Measurements from ENCODE around the gene CLDN2.

CLDN2 gene

DNA sequence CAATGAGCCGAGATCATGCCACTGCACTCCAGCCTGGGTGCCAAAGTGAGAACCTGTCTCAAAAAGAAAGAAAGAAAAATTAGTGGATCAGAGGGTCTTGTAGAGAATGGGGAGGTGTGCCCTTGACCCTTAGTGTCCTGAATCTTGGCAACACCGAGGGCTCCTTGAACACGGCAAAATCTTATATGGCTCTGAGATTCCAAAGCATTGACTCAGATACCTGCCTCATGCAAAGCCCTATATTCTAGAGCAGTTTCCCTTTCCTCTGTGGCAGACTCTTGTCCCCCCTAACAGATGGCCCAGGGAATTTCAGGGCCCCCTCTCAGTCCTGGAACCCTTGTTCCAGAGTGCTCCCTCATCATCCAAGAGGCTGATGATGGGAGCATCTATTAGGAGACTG lies 6.8 kb downstream of the CLDN2 start:
- DNase-seq: no peak

DNA sequence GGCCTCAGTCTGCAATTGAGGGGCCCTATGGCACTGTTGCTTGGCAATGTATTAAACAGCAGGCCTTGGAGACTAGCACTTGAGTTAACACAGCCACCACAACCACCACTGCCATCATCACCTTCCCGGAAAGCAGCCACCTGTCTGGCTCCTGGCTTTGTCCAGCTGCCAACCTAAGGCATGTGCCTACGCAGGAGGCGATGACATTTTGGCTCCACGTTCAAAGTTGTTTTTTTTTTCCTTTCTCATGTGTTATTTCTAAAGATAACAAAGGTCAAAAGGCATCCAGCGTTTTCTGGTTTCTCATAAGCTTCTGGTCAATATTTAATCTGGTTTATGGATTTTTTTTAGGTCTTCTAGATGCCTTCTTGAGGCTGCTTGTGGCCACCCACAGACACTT lies 7.5 kb downstream of the CLDN2 start:
- DNase-seq: no peak

DNA sequence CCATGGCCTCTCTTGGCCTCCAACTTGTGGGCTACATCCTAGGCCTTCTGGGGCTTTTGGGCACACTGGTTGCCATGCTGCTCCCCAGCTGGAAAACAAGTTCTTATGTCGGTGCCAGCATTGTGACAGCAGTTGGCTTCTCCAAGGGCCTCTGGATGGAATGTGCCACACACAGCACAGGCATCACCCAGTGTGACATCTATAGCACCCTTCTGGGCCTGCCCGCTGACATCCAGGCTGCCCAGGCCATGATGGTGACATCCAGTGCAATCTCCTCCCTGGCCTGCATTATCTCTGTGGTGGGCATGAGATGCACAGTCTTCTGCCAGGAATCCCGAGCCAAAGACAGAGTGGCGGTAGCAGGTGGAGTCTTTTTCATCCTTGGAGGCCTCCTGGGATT lies 8.0 kb downstream of the CLDN2 start:
- DNase-seq: no peak

DNA sequence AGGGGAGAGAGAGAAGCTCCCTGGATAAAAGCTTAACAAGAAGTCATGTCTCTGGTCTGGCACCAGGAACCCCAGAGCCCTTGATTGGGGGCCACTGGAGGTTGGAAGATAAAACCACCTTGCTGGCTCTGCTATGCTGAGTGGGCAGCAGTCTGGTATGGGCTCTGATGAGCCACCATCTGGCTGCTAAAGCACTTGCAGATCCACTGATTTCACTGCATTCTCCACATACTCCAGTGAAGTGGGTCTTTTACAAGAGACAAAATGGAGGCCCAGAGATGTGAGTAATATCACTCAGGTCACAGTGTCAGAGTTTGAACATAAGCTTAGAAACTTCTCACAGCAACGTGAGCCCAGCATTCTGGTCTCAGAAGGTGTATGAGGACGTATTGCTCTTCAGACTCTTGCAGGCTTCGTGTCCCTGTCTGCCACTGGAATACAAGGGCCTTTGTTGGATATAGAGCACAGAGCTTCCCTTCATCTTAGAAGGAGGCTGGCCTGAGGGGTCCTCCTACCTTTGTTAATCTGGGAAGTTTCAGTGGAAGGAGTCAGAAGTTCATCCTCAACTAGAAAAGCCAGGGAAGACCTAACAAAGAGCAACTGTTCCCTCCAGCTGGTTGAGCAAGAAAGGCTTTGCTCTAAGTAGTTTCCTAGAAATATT lies 11.8 kb downstream of the CLDN2 start:
- no peak for DNase-seq

DNA sequence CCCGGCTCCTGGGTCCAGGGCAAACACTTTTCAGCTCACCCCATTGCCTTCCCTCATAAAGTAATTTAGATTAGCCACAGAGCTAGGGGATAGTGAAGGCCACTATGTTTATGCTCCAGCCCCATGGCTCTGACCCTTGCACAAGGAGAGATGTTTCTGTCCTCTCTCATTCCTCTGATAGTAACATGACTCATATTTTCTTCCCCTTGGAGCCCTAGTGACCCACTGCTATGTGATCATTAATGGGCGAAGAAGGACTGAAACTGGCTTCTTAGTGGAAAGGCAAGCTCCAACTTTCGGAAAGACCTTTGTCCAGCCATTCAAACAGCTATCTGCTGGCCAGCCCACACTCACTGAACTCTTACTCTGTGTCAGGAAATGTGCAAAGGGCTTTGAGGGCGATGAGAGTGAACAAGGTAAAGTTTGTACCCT lies 12.3 kb downstream of the CLDN2 start:
- no peak for DNase-seq

DNA sequence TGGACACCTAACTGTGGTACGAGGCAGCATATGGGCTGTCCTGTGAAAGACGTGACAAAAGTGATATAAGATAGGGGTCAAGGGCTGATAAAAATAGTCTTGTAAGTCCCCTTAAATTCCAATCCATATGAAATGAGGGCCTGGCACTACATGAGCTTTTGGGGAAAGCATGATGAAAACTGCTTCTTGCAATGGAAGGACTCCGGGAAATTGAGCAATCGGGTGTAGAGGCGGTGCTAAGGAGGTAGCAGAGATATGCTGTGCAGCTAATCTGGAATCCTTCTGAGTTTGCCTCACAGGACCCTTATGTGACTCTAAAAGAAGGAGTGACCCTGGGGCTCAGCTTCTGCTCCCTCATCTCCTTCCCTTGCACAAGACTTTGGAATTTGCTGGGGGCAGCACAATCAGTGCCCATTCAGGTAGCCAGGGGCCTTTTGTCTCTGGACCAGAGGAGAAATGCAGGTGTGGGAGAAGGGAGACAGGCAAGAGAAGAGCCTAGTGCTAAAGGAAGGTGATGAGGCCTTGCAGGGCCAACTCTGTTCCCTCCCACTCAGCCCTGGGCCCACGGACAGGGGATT lies 12.8 kb downstream of the CLDN2 start:
- no peak for DNase-seq

DNA sequence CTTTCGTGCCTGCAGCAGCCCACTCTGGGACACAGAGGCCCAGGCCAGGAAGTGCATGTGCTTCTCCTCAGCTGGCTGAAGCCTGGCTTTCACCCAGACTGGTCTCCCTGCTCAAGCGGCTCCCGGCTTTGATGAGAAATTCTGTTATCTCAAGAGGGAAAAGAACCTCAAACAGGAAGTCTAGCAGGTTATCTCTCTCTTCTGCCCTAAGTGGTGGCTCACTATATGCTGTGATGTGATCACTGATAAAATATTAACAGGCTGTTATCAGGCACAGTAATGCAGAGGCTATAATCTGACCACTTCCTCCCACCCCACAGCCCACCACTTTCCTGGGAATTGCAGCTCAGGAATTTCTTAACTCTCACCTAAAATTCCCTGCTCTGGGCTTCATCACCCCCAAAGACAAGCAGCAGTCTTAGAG lies 13.3 kb downstream of the CLDN2 start:
- DNase-seq: no peak

DNA sequence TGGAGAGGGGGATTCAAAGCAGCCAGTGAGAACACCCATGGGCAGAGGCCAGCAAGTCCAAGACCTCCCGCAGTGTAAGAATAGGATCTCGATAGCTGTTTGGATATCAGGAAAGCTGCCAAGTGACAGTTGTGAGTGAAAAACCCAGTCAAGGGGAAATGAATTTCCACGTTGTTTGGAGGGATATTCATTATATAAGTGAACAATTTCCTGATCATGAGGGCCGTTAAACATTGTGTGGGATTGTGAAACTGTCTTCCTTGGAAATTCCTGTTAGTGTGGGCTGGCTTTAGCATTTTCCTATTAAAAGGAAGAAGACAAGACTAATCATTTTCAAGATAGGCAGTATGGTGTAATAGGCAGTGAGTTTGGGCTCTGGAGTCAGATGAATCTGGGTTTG lies 15.0 kb downstream of the CLDN2 start:
- DNase-seq: no peak

DNA sequence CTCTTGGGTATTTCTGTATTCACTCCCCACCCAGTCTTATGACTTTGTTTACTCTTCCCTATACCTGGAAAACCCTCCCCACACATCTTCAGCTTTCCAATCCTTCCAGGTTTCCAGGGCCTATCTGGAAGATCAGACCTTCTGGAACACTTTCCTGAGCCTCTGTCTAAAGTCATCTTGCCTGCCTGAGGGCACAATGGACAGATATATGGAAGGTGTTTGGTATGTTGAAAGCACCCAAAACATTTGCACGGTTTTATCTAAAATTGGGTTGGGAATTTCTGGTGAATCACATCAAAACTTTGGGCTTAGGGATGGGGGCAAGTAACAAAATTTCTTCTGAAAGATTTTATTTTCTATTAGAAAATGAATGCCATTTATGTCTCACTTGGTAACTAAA lies 16.0 kb downstream of the CLDN2 start:
- DNase-seq: no peak

DNA sequence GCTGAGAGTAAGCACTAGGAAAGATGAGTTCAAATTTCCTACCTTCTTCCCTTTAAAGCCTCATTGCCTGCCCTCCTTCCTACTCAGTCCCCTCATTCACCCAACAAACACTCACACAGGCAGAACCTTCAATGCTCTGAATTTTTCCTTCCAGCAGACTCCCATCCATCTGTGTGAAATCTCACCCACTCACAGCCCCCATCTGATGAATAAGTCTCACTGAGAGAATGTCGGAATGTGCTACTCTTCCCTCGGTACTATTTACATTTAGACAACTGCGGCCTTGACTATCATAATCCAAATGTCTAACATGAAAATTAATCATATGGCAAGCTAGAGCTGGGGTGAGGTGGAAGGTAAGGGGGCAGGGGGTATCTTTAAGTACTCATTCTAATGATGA lies 19.4 kb downstream of the CLDN2 start:
- no peak for DNase-seq

DNA sequence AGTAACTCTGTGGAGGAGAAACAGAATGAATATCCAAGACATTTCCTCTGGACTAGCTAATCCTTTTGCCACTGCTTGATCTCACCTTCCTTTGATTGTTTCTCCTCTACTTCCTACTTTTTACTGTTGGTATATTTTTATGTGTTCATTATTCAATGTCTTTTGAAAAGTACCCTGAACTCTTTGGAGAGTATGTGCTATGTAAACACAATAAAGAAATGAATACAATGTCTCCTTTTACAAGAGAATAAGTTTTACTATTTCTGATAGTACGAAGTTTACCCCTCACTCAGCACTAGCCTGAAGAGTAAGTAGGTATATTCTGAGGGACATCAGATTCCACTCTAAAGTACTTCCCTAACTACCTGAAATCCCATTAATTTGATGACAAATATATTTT lies 19.9 kb downstream of the CLDN2 start:
- no peak for DNase-seq

DNA sequence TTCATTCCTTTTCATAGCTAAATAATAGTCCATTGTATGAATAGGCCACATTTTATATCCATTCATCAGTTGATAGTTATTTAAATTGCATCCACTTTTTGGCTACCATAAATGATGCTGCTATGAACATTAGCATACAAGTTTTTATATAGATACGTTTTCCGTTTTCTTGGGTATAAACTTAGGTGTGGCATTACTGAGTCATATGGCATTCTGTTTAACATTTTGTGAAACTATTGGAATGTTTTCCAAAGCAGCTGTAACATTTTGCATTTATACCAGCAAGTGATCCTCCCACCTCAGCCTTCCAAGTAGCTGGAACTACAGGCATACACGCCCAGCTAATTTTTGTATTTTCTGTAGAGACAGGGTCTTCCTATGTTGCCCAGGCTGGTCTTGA lies 26.3 kb downstream of the CLDN2 start:
- DNase-seq: no peak

DNA sequence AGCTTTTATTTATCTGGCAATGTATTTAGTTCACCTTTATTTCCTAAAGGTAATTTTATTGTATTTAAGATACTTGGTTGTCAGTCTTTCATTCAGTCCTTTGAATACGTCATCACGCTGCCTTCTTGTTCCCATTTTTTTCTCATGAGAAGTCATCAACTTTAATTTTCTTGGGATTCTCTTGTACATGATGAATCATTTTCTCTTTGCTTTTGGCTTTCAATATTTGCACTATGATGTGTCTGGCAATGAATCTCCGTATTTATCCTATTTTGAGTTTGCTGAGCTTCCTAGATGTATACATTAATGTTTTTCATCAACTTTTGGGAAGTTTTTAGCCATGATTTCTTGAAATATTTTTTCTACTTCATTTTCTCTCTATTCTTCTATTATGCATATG lies 28.4 kb downstream of the CLDN2 start:
- DNase-seq: no peak

DNA sequence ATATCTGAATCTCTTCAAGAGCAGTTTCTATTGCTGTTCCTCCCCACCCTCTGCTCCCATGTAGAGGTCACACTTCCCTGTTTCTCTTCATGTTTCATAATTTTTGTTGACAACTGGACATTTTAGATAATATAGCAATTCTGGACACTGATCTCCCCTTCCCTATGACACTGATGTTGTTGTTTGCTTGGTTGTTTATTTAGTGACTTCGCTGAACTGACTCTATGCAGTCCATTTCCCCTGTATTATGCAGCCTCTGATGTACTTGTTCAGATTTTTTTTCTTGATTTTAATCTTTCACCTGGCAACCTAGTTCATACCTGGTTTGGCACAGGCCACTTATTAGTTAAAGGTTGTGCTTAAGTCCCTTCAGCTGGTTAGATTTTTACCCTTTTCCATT lies 29.2 kb downstream of the CLDN2 start:
- DNase-seq: no peak

DNA sequence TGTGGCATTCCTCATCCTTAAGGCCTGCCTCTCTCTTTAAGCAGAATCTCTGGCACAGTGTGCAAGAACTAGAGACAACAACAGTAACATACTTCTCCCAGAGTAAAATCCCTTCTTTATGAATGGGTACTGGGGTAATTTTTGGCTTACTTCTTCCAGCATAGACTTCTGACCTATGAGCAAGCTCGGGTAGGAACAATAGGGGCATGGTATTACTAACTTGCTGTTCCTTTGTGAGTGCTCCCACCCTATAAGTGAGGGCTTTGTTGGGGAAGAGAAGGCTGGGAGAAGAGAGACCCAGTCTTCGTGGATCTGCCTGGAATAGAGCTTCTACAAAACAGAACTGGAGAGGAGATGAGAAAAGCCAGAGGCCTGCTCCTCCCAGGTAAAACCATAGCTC lies 30.2 kb downstream of the CLDN2 start:
- DNase-seq: no peak

DNA sequence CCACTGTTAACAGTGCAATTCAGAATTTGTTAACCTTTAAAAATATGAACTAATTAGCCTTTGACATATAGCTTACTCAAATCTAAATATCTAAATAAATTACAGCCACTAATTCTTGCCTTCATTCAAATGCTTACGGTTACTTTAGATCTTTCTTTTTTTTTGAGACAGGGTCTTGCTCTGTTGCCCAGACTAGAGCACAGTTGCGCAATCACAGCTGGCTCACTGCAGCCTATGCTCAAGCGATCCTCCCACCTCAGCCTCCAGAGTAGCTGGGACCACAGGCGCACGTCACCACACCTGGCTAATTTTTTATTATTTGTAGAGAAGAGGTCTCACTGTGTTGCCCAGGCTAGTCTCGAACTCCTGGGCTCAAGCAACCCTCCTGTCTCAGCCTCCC lies 31.0 kb downstream of the CLDN2 start:
- DNase-seq: no peak

DNA sequence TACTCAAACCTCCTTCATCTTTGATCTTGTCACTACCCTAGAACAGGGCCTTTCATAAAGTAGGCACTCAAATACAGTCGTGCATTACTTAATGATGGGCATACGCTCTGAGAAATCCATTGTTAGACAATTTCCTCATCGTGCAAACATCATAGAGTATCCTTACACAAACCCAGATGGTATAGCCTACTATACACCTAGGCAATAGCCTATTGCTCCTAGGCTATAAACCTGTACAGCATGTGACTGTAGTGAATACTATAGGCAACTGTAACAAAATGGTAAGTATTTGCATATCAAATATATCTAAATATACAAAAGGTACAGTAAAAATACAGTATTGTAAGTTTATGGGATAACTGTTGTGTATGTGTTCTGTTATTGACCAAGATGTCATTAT lies 31.9 kb downstream of the CLDN2 start:
- DNase-seq: no peak

DNA sequence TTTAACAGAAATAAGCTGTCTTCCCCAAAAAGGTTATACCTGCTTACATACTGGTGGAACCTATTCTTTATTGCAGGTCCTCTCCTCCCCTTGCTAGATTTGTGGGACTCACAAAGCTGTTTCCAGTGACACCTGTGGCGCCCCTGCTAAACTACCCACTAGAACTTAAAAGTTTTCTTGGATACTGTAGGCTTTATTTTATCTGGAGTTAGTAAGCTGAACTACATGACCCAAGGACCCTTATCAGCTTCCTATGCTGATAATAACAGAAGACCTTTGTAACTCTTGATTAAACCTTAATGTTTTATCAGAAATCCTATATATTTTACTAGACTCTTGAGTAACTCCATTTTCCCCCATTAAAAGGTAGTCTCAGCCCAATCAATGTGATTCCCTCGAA lies 32.3 kb downstream of the CLDN2 start:
- no peak for DNase-seq

DNA sequence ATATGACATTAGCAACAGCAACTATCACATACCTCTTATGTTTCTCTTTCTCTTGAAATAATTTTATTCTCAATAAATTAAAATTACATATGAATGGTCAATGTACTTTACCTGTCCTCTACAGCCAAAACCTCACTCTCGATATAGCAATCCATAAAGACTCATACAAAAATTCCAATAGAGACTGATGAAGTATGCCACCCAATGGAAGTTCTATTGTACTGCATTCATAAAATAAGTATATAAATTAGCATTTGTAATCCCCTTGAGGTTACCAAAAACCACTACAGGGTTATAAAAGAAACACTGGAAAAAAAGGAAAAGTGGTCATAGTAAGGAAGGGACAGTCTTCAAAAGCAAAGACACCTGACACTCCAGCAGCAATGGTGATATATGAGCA lies 32.8 kb downstream of the CLDN2 start:
- peak; percentile 22 for DNase-seq

DNA sequence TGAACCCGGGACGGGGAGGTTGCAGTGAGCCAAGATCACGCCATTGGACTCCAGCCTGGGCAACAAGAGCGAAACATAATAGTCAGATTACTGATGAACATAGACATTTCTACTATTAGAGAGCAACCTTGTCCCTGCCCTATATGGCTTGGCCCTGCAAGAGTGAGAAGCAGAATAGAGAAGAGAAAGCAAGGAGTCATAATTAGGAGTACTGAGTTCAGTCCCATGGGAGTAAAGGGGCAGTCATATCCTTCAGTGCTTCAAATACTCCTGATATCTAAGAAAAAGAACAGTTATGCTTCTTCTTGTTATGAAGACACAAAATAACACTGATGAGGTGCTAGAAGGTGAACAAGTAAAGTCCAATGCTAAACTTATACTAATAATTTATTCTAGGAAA lies 33.8 kb downstream of the CLDN2 start:
- DNase-seq: no peak

DNA sequence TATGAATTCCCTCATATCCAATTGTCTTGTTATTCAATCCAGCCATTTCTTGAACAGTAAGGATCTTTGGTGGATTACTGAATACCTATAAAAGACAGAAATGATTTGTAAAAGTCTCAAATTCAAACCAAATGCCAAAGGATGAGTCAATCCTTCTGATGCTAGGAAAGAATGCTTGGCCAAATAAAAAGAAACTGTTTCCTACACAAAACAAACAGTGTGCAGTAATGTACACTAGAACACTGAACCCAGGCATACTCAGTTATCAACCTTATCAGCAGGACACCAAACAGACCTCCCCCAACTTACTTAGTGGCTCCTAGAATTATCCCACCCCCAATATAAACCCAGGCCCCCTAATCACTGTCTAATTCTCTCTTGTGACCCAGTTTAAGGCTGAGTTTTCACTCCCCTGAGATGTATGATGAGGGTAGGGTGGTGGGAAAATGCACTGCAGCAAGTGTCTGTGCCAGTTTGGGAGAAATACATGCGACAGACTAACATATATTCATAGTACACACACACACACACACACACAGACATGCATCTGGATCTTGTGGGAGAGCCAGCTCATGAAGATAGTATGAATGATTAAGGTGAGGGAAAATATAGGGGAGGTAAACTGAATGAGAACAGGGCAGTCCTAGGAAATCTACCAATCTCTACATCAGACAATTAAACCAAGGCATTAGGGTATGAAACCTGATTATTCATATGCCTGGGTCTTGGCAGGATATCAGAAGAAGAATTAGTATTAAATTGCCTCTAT lies 35.0 kb downstream of the CLDN2 start:
- DNase-seq: no peak

DNA sequence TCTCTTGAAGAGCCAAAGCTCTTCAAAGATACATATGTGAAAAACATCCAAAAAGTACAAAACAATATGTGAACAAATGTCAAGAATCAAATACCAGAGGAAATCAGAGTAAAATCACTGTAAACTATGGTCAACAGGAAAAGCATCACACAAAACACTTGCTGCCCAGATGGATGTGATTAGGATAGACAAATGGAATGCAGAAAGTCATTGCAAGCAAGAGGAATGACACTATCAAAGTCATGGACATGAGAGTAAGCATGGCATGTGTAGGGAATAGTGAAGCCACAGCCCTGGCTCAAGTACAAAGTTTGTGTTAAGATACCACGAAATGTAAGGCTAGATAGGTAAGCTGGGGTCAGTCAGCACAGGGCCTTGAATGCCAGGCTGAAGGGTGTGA lies 37.7 kb downstream of the CLDN2 start:
- no peak for DNase-seq

DNA sequence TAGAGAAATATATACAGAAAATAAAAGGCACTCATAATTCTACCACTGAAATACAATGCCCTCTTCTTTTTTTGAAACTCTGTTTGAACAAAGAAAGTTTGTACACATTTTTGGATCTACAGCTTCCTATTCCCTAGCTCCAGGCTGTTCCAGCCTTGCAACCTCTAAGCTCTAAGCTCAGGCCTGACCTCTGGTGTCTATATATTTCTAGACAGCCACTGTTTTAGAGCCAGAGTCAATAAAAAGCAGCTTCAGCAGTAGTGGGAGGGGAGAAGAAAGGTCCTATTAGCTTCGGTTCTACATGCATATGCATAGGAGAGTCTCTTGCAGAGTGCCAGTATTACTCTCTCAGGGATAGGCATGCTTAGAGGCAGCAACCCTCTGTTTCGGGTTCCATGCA lies 39.7 kb downstream of the CLDN2 start:
- DNase-seq: peak; percentile 16

DNA sequence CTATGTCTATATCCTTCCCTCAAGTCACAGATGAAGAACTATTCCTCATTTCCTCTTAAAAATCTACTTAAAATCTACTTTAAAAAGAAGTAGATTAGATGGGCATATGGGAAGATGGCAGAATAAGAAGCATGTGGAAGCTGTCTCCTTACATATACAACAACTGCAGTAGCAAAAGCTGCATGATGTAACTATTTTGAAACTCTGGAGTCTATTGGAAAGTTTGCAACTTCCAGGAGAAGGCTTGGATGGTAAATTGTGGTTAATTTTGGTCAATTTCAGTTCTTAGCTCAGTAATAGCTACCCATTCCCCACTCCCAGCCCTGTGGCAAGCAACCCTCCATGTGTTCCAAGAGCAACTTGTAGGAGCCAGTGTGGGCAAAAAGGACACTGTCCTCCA lies 42.9 kb downstream of the CLDN2 start:
- DNase-seq: no peak

DNA sequence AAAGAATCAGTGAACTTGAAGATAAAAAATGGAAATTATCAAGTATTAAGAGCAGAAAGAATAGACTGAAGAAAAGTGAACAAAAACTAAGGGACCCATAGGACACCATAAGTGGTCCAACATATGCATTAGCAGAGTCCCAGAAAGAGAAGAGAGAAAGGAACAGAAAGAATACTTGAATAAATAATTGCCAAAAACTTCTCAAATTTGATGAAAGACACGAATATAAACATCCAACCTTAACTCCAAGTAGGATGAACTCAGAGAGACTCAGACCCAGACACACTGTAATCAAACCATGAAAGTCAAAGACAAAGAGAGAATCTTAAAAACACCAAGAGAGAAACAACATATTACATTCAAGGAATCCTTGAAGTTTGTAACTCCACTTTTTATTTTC lies 44.1 kb downstream of the CLDN2 start:
- no peak for DNase-seq

Data from eye (tissue), 1 donor.